Tibial artery (tissue), 4 donors: ENCODE data around the gene PSMB11.

Experiments
- DNase-seq, 2 donors: peaks; one replicate each; pipeline ENCODE4 v3.0.0-alpha.2; 2019
- H3K27ac ChIP-seq, 2 donors: fragments of 200-600 bp; sonication (generic) in 1 of 2; 1 replicate in 1 of 2; 2 replicates in 1 of 2; pipeline ENCODE4 v1.5.1; 2018 to 2019; ENCODE audit warnings: mild to moderate bottlenecking in 1 of 2
- H3K27me3 ChIP-seq, 2 donors: fragments of 200-600 bp; sonication (generic) in 1 of 2; one replicate each; pipeline versions ENCODE4 v1.5.1 to v1.6.0; 2016 to 2019
- H3K36me3 ChIP-seq, 3 donors: fragments of 200-600 bp; sonication (generic) in 2 of 3; one replicate each; pipeline ENCODE4 v1.5.1; 2016 to 2019; ENCODE audit warnings: mild to moderate bottlenecking in 2 of 3
- H3K4me1 ChIP-seq, 4 donors: fragments of 200-600 bp; sonication (generic) in 2 of 4; 1 replicate in 3 of 4; 2 replicates in 1 of 4; pipeline ENCODE4 v1.5.1; 2016 to 2019
- H3K4me3 ChIP-seq, 2 donors: fragments of 200-600 bp; sonication (generic) in 1 of 2; 1 replicate in 1 of 2; 2 replicates in 1 of 2; pipeline ENCODE4 v1.5.1; 2018 to 2019; ENCODE audit warnings: mild to moderate bottlenecking in 2 of 2
- H3K9me3 ChIP-seq, 3 donors: fragments of 200-600 bp; sonication (generic) in 1 of 3; one replicate each; pipeline ENCODE4 v1.5.1; 2016 to 2019
- CTCF ChIP-seq, 2 experiments: fragments of 200-600 bp in 1 of 2; fragments of 450-650 bp in 1 of 2; IDR thresholded peaks; one replicate each; pipeline ENCODE4 v1.5.1; 2017 to 2019; ENCODE audit warnings: antibody characterized with exemption in 2 of 2, mild to moderate bottlenecking in 1 of 2, moderate library complexity in 1 of 2
- intact Hi-C: fragments of 100-400 bp; cut with DNase I; formaldehyde crosslinking; loops from one replicate; pipeline ENCODE4 v1.15.0; 2023; ENCODE audit warnings: low total_unique reads

The PSMB11 gene

GRCh38 chr14:23080474-23080873, 38.5 kb downstream of the PSMB11 start:
- H3K36me3 ChIP-seq, result peaks cover 95 to 98% (median 95%) of the 10 kb centered on the region in 3 donors
- H3K27me3 ChIP-seq, result no peaks in the 10 kb centered on the region
- DNase-seq, result no peak
- H3K4me1 ChIP-seq, result peaks cover 0 to 31% (median 12%) of the 10 kb centered on the region in 4 donors
- intact Hi-C loops, result no loop called here
- no peaks in the 10 kb centered on the region for H3K9me3 ChIP-seq
- no peak for TF ChIP-seq CTCF (IDR thresholded peaks at IDR 0.05)
- no peak overlapping the region for H3K27ac ChIP-seq
- H3K4me3 ChIP-seq, result no peak overlapping the region

GRCh38 chr14:23085458-23085857, 43.4 kb downstream of the PSMB11 start:
- TF ChIP-seq CTCF (IDR thresholded peaks at IDR 0.05), result no peak
- H3K9me3 ChIP-seq, result no peaks in the 10 kb centered on the region
- DNase-seq, result no peak
- no peaks in the 10 kb centered on the region for H3K4me1 ChIP-seq
- intact Hi-C loops, result no loop called here
- H3K27ac ChIP-seq, result no peak overlapping the region
- H3K36me3 ChIP-seq, result peaks cover 85 to 99% (median 93%) of the 10 kb centered on the region in 3 donors
- H3K4me3 ChIP-seq, result no peak overlapping the region
- no peaks in the 10 kb centered on the region for H3K27me3 ChIP-seq

GRCh38 chr14:23086565-23086964, 44.6 kb downstream of the PSMB11 start:
- H3K4me3 ChIP-seq, result no peak overlapping the region
- no peak for DNase-seq
- H3K36me3 ChIP-seq, result peaks cover 83 to 98% (median 92%) of the 10 kb centered on the region in 3 donors
- no peaks in the 10 kb centered on the region for H3K9me3 ChIP-seq
- intact Hi-C loops, result no loop called here
- H3K27ac ChIP-seq, result no peak overlapping the region
- TF ChIP-seq CTCF (IDR thresholded peaks at IDR 0.05), result no peak
- no peaks in the 10 kb centered on the region for H3K4me1 ChIP-seq
- H3K27me3 ChIP-seq, result no peaks in the 10 kb centered on the region

- no peak for TF ChIP-seq CTCF (IDR thresholded peaks at IDR 0.05)
- peak in 1 of 2 donors; percentile 40 for DNase-seq
- H3K4me3 ChIP-seq, result no peak overlapping the region
- no peaks in the 10 kb centered on the region for H3K27me3 ChIP-seq
- H3K27ac ChIP-seq, result no peak overlapping the region
- H3K36me3 ChIP-seq, result peaks cover 65 to 67% (median 65%) of the 10 kb centered on the region in 3 donors
- H3K9me3 ChIP-seq, result no peaks in the 10 kb centered on the region
- intact Hi-C loops, result no loop called here
- H3K4me1 ChIP-seq, result peaks cover 0 to 23% (median 11%) of the 10 kb centered on the region in 4 donors
Observed at GRCh38 chr14:23089498-23090253, 47.7 kb downstream of the PSMB11 start.

- no peaks in the 10 kb centered on the region for H3K9me3 ChIP-seq
- H3K4me3 ChIP-seq, result no peak overlapping the region
- H3K27ac ChIP-seq, result no peak overlapping the region
- H3K4me1 ChIP-seq, result peaks cover 0 to 23% (median 11%) of the 10 kb centered on the region in 4 donors
- H3K36me3 ChIP-seq, result peaks cover 59 to 62% (median 60%) of the 10 kb centered on the region in 3 donors
- no peak for TF ChIP-seq CTCF (IDR thresholded peaks at IDR 0.05)
- intact Hi-C loops, result no loop called here
- DNase-seq, result no peak
- H3K27me3 ChIP-seq, result no peaks in the 10 kb centered on the region
Observed at GRCh38 chr14:23090254-23090636, 48.2 kb downstream of the PSMB11 start.
